ENCODE measurements around the gene VKORC1. TPM values are rescaled to one million over a fixed set of nuclear protein-coding genes. Genes with fewer than 3 reads are reported as not detected.

The VKORC1 gene
- total RNA-seq, 1 experiment from 2014 or later, result 164 TPM

GRCh38 chr16:31063843-31064611 is 30.6 kb downstream of the VKORC1 start:
- DNase-seq (ENCODE audit: low spot score), result no peak

GRCh38 chr16:31063495-31063842 is 31.1 kb downstream of the VKORC1 start:
- no peak for DNase-seq (ENCODE audit: low spot score)

DNA sequence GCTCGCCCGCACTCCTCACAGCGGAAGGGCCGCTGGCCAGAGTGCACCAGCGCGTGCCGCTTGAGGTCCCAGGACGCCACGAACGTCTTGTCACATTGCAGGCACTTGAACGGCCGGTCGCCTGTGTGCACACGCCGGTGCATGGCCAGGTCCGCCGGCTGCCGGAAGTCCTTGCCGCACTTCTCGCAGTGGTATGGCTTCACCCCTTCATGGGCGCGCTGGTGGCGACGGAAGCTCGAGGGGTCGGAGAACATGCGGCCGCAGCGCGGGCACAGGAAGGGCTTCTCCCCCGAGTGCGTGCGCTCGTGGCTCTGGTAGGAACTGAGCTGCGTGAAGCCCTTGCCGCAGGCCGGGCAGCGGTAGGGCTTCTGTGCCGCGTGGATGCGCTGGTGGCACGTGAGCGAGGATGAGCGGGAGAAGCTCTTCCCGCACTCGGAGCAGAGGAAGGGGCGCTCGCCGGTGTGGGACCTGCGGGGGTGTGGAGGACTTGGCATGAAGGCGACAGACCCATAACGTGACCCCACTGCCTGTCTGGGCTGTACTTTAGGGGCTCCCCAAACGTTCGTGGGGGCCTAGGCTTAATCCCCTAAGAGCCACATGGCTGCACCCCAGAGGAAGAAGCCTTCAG is 32.7 kb downstream of the VKORC1 start:
- DNase-seq (ENCODE audit: low spot score), result no peak

GRCh38 chr16:31061126-31061812 is 33.3 kb downstream of the VKORC1 start:
- DNase-seq (ENCODE audit: low spot score), result no peak

DNA sequence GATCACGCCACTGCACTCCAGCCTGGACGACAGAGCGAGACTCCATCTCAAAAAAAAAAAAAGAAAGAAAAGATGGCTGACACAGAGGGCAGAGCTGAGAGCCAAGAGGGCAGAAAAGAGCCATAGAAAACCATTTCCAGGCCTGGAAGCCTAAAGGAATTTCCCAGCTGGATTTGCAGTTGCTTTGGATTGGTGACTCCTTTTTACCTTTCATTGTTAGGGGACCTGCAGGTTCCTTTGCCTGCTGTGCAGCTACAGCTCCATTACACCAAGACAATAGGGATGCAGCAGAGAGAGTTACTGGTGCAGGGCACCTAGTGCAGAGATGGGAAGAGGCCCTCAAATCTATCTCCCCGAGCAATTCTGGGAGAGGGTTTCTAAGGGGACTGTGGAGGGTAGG is 39.0 kb downstream of the VKORC1 start:
- no peak for DNase-seq (ENCODE audit: low spot score)

DNA sequence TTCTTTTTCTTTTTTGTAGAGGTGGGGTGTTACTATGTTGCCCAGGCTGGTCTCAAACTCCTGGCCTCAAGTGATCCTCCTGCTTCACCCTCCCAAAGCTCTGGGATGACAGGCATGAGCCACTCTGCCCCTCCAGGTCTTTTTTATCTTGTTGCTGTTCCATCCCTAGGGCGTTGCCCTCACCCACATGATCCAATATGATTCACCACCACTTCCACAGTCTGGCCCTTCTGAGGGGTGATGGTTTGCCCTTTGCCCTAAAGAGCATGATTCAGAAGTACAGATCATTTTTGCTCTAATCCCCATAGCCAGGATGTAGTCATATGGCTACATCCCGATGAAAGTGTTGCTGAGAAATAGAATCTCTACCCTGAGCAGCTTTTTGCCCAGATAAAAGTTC is 42.5 kb downstream of the VKORC1 start:
- DNase-seq (ENCODE audit: low spot score), result peak; percentile 98

DNA sequence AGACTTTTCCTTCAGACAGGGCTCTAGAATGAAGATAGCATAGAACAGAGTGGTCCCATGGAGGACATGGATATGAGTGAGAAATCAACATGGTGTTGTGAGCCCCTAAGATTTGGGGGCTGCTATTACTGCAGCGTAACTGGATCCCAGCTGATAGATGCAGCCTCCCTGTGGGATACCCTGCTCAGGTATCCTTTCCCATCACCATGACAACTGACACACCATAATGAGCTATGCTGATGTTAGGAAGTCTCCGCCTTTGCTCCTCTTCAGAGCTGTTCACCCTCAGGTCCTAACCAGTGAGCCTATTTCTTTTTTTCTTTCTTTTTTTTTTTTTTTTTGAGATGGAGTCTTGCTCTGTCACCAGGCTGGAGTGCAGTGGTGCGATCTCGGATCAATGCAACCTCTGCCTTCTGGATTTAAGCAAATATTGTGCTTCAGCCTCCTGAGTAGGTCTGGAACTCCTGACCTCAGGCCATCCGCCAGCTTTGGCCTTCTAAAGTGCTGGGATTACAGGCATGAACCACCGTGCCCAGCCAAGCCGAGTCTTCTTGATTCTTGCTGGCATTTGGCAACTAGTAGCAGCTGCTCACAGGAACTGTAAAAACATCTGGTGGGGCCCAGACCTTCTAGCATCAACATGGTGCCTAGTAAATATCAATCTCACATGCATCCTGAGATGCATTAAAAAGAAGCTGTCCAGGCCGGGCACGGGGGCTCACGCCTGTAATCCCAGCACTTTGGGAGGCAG is 44.1 kb downstream of the VKORC1 start:
- no peak for DNase-seq (ENCODE audit: low spot score)

DNA sequence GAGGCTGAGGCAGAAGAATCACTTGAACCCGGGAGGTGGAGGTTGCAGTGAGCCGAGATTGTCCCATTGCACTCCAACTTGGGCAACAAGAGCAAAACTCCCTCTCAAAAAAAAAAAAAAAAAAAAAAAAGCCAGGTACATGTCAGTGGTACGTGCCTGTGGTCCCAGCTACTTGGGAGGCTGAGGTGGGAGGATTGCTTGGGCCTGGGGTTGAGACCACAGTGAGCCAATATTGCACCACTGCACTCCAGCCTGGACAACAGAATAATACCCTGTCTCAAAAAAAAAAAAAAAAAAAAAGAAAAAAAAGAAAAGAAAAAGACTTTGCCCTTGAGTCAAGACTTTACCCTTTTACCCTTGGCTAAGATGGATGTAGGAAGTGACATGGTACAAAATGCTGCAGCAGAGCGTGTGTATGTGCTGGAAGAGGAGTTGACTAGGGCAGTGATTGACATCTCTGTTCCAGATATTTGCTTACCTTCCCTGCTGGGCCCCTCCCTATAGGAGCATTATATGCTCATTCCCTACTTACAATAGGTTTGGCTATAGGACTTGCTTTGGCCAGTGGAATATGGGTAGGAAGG is 50.6 kb downstream of the VKORC1 start:
- DNase-seq (ENCODE audit: low spot score), result no peak

- DNase-seq (ENCODE audit: low spot score), result no peak
These were observed 51.2 kb downstream of the VKORC1 start for GRCh38 chr16:31043352-31043751.

DNA sequence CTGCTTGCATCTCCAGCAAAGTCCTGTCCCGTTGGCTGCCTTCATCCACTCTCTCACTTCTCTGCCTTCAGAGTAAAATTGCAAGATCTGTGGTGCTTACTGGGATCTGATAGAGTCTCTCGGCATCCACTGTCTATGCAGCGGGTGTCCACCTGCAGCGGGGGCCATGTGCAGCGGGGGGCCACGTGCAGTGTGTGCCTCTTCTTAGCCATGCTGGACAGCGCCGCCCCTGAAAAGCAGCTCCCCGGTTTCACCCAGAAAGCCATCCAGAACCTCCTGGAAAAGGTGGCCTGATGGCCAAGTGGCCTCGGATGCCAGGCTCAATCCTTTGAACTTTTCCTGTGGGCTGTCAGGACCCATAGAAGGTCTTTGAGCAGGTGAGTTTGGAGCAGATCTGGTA is 51.7 kb downstream of the VKORC1 start:
- DNase-seq (ENCODE audit: low spot score), result no peak

Other genes with a start within 250 kb of the VKORC1 start
- gene BCL7C, start 200.7 kb downstream of the VKORC1 start, total RNA-seq (2014; rRNA removed; shearing (Covaris generic)), result 57.3 and 60.8 TPM in 2 replicates
- 1.9 and 2.3 TPM in 2 replicates for gene CTF1, start 198.2 kb downstream of the VKORC1 start, total RNA-seq (2014; rRNA removed; shearing (Covaris generic))
- gene FBXL19, start 171.2 kb downstream of the VKORC1 start, total RNA-seq (2014; rRNA removed; shearing (Covaris generic)), result 18.7 and 32.5 TPM in 2 replicates
- gene ORAI3, start 145.7 kb downstream of the VKORC1 start, total RNA-seq (2014; rRNA removed; shearing (Covaris generic)), result 46.4 and 50.8 TPM in 2 replicates
- 3.5 and 3.8 TPM in 2 replicates for gene SETD1A, start 137.0 kb downstream of the VKORC1 start, total RNA-seq (2014; rRNA removed; shearing (Covaris generic))
- 30.4 and 33.8 TPM in 2 replicates for gene HSD3B7, start 109.6 kb downstream of the VKORC1 start, total RNA-seq (2014; rRNA removed; shearing (Covaris generic))
- gene STX1B, start 84.2 kb downstream of the VKORC1 start, total RNA-seq (2014; rRNA removed; shearing (Covaris generic)), result 0.26 and 3.5 TPM in 2 replicates
- 35.2 and 40.0 TPM in 2 replicates for gene STX4, start 61.2 kb downstream of the VKORC1 start, total RNA-seq (2014; rRNA removed; shearing (Covaris generic))
- 31.2 and 35.5 TPM in 2 replicates for gene ZNF668, start 20.6 kb downstream of the VKORC1 start, total RNA-seq (2014; rRNA removed; shearing (Covaris generic))
- gene ZNF646, start 20.4 kb downstream of the VKORC1 start, total RNA-seq (2014; rRNA removed; shearing (Covaris generic)), result 10.3 and 11.5 TPM in 2 replicates
- gene PRSS53, start 5.9 kb downstream of the VKORC1 start, total RNA-seq (2014; rRNA removed; shearing (Covaris generic)), result 2.0 and 3.5 TPM in 2 replicates
- 28.6 and 38.1 TPM in 2 replicates for gene BCKDK, start 13.6 kb upstream of the VKORC1 start, total RNA-seq (2014; rRNA removed; shearing (Covaris generic))
- 46.6 and 55.6 TPM in 2 replicates for gene KAT8, start 22.9 kb upstream of the VKORC1 start, total RNA-seq (2014; rRNA removed; shearing (Covaris generic))
- 2.9 and 4.2 TPM in 2 replicates for gene PRSS8, start 40.9 kb upstream of the VKORC1 start, total RNA-seq (2014; rRNA removed; shearing (Covaris generic))
- 0.41 and 0.55 TPM in 2 replicates for gene PRSS36, start 55.3 kb upstream of the VKORC1 start, total RNA-seq (2014; rRNA removed; shearing (Covaris generic))
- gene FUS, start 85.3 kb upstream of the VKORC1 start, total RNA-seq (2014; rRNA removed; shearing (Covaris generic)), result 14.4 and 26.9 TPM in 2 replicates
- gene PYCARD, start 108.0 kb upstream of the VKORC1 start, total RNA-seq (2014; rRNA removed; shearing (Covaris generic)), result not detected in 2 replicates
- gene TRIM72, start 119.3 kb upstream of the VKORC1 start, total RNA-seq (2014; rRNA removed; shearing (Covaris generic)), result under 0.01 and 0.02 TPM in 2 replicates
- not detected in 2 replicates for gene PYDC1, start 122.3 kb upstream of the VKORC1 start, total RNA-seq (2014; rRNA removed; shearing (Covaris generic))
- 1.0 and 3.1 TPM in 2 replicates for gene ITGAM, start 165.2 kb upstream of the VKORC1 start, total RNA-seq (2014; rRNA removed; shearing (Covaris generic))

Measured in A172 (cell line).